ENCODE data around the gene PEX3.

Gene PEX3

DNA sequence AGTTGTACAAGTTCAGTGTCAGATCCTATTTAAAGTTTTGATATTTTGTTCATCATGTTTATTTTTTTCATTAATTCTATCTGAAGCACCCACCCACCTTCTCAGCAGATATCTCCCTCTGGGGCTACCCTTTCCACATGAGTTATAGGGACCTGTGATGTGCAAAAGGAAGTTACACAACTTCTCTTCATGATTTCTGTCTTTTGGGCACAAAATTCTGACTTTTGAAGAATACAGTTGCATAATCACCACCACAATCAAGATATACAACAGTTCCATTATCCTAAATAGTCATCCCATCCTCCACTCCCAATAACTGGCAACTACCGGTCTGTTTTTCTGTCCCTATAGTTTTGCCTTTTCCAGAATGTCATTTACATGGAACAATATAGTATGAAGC lies 74.8 kb downstream of the PEX3 start:
- H3K9me2 ChIP-seq (replicated peaks; ENCODE audit: insufficient read depth, low read length), result no peaks in the 10 kb centered on the region
- no peaks in the 10 kb centered on the region for H3F3A ChIP-seq (ENCODE audit: insufficient read depth, low read length)
- TF ChIP-seq EZH2phosphoT487 (IDR thresholded peaks at IDR 0.05; ENCODE audit: low read length), result no peak
- no peak for TF ChIP-seq CTCF (IDR thresholded peaks at IDR 0.05; ENCODE audit: low read length)
- no peak for TF ChIP-seq EZH2 (optimal IDR thresholded peaks at IDR 0.05; ENCODE audit: low read depth, low read length)
- no peak overlapping the region for H3K9ac ChIP-seq (ENCODE audit: low read length)
- H2AFZ ChIP-seq (ENCODE audit: low read length), result no peak overlapping the region
- DNase-seq, result no peak
- H3K27me3 ChIP-seq (replicated peaks; ENCODE audit: insufficient read depth, low read length), result no peaks in the 10 kb centered on the region
- no peak overlapping the region for H3K4me2 ChIP-seq (ENCODE audit: low read depth, low read length)
- H3K4me3 ChIP-seq (ENCODE audit: low read length), result no peak overlapping the region
- peaks cover 3% of the 10 kb centered on the region; the same call in 1 of the 2 replicates for H3K4me1 ChIP-seq (ENCODE audit: low read length)
- no peaks in the 10 kb centered on the region for H3K9me3 ChIP-seq (replicated peaks; ENCODE audit: insufficient read depth, low read length)
- H4K20me1 ChIP-seq (ENCODE audit: insufficient read depth, low read length), result no peaks in the 10 kb centered on the region
- H3K27ac ChIP-seq (ENCODE audit: low read length), result no peak overlapping the region
- no peaks in the 10 kb centered on the region for H3K79me2 ChIP-seq (ENCODE audit: low read length)
- H3K36me3 ChIP-seq (replicated peaks; ENCODE audit: insufficient read depth, low read length), result no peaks in the 10 kb centered on the region

GRCh38 chr6:143527677-143528076 lies 77.1 kb downstream of the PEX3 start:
- Histone ChIP-seq H3K4me3 (ENCODE audit: low read length) (no peak overlapping the region), H4K20me1 (ENCODE audit: insufficient read depth, low read length) (no peaks in the 10 kb centered on the region), H3K9me2 (replicated peaks; ENCODE audit: insufficient read depth, low read length) (no peaks in the 10 kb centered on the region), H3K27me3 (replicated peaks; ENCODE audit: insufficient read depth, low read length) (no peaks in the 10 kb centered on the region), H3K79me2 (ENCODE audit: low read length) (no peaks in the 10 kb centered on the region), H3K9ac (ENCODE audit: low read length) (no peak overlapping the region), H3K9me3 (replicated peaks; ENCODE audit: insufficient read depth, low read length) (no peaks in the 10 kb centered on the region), H3K4me1 (ENCODE audit: low read length) (peaks cover 3% of the 10 kb centered on the region; the same call in 1 of the 2 replicates), H3K27ac (ENCODE audit: low read length) (no peak overlapping the region), H2AFZ (ENCODE audit: low read length) (no peak overlapping the region), H3K4me2 (ENCODE audit: low read depth, low read length) (no peak overlapping the region), H3F3A (ENCODE audit: insufficient read depth, low read length) (no peaks in the 10 kb centered on the region), H3K36me3 (replicated peaks; ENCODE audit: insufficient read depth, low read length) (no peaks in the 10 kb centered on the region)
- TF ChIP-seq EZH2phosphoT487 (IDR thresholded peaks at IDR 0.05; ENCODE audit: low read length) (no peak), CTCF (IDR thresholded peaks at IDR 0.05; ENCODE audit: low read length) (no peak), EZH2 (optimal IDR thresholded peaks at IDR 0.05; ENCODE audit: low read depth, low read length) (no peak)
- no peak for DNase-seq

- Histone ChIP-seq H2AFZ (ENCODE audit: low read length) (0 out of 2 replicates have a peak overlapping the region, but pooled peaks have one; percentile 31), H4K20me1 (ENCODE audit: insufficient read depth, low read length) (no peaks in the 10 kb centered on the region), H3K27ac (ENCODE audit: low read length) (no peak overlapping the region), H3K9me3 (replicated peaks; ENCODE audit: insufficient read depth, low read length) (no peaks in the 10 kb centered on the region), H3K4me3 (ENCODE audit: low read length) (no peak overlapping the region), H3K4me1 (ENCODE audit: low read length) (peaks cover 3% of the 10 kb centered on the region; the same call in 1 of the 2 replicates), H3F3A (ENCODE audit: insufficient read depth, low read length) (no peaks in the 10 kb centered on the region), H3K27me3 (replicated peaks; ENCODE audit: insufficient read depth, low read length) (no peaks in the 10 kb centered on the region), H3K9ac (ENCODE audit: low read length) (no peak overlapping the region), H3K9me2 (replicated peaks; ENCODE audit: insufficient read depth, low read length) (no peaks in the 10 kb centered on the region), H3K79me2 (ENCODE audit: low read length) (no peaks in the 10 kb centered on the region), H3K4me2 (ENCODE audit: low read depth, low read length) (peak overlapping the region; percentile 49; the same call in 1 of the 2 replicates), H3K36me3 (replicated peaks; ENCODE audit: insufficient read depth, low read length) (no peaks in the 10 kb centered on the region)
- no peak for DNase-seq
- TF ChIP-seq EZH2 (optimal IDR thresholded peaks at IDR 0.05; ENCODE audit: low read depth, low read length) (no peak), EZH2phosphoT487 (IDR thresholded peaks at IDR 0.05; ENCODE audit: low read length) (no peak), CTCF (IDR thresholded peaks at IDR 0.05; ENCODE audit: low read length) (no peak)
Observed at GRCh38 chr6:143528164-143528811, 77.7 kb downstream of the PEX3 start.

Data from MM.1S (cell line).